Stimulated activated CD8-positive, alpha-beta memory T cell treated with anti-CD3 and anti-CD28 coated beads, Interleukin-12 subunit alpha, Interleukin-12 subunit beta, amount 100 ng/mL, for 24 hours (primary cell): ENCODE results near the gene ITPRIPL2.
A peak's percentile ranks its signal among the peaks of the same experiment; 100 is the strongest.

Experiments
- DNase-seq: peaks from one replicate; pipeline ENCODE4 v3.0.0-alpha.2; 2020; ENCODE audit errors: extremely low read depth

The ITPRIPL2 gene

DNA sequence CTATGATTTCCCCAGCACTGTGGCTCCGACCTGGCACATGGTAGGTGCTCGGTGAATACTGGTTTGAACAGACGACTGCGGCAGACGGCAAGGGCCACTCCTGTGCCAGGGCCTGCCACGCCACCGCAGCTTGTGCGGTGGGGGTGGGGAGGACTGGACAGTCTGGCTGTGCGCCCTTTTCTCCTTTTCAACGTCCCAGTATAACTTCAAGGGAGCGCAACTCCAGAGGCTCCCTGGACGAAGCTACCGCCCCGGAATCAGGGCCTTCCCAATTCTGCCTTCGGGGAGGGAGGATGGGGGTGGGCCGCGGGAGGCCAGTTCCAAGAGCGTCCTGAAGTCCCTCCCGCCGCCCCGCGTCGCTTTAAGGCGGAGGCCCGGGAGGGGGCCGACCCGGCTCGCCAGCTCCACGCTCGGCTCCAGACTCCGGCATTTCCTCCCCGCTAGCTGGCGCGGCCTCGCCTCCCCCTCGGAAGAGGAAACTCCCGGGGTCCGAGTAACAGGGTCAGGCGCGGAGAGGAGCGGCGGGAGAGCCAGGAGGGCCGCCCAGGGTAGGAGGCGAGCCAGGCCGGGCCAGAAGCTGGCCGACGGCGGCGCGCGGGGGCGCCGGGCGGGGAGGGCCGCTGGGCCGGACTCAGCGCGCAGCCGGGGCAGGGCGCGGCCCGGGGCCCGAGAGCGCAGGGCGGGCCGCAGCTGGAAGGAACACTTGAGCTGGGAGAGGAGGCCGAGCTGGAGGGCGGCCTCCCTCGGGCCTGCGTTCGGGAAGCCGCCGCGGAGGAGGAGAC, at the start of gene ITPRIPL2:
Gene ITPRIPL2 (plus strand): TSS at position 388 of the 782 bp plus-strand sequence. CDS start 498 bp downstream, outside the sequence.
- no peak for DNase-seq

- DNase-seq: no peak
These were observed 46.8 kb upstream of the ITPRIPL2 start for GRCh38 chr16:19066988-19067348.

DNA sequence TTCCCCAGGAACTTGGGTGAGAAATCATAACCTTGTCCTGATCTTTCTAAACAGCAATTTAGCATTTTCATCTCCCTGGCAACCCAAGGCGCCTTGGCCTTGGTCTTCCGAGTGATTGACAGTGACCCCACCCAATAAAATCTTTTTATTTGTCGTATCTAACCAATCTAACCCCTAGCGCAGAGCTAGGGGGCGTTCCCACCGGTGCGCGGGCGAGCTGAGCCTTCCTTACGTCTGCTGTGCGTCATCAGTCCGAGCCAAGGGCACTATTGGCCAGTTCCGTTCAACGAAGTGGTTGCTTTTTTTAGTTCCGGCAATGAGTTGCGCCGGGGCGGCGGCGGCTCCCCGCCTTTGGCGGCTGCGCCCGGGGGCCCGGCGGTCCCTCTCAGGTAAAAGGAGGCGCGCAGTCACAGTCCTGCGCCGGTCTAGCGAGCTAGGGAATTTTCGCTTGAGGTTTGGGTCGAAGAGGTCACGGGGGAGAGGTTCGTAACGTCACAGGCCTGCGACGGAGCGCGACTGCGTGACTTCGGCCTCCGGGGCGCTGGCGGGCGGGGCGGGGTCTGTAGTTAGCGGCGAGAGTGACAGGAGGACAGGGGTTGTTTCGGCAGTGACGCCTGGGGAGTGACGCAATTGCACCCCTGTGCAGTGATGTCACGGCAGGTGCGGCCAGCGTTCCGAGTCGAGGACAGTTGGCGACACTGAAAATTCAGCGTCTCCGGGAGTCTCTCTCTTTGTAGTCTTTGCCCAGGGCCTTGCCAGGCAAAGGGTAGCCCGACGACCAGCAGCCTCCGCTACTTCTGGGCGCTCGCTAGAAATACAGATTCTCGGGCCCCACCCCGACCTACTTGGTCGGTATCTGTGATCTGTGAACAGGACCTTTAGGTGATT, 46.2 kb upstream of the ITPRIPL2 start, which contains the start of gene COQ7:
Gene COQ7 (plus strand): TSS at position 266 of the 888 bp plus-strand sequence. CDS start 51 bp downstream, at position 317.
- DNase-seq: peak; percentile 94

GRCh38 chr16:19068237-19068815, 45.4 kb upstream of the ITPRIPL2 start:
- DNase-seq: no peak

- no peak for DNase-seq
These were observed 41.7 kb upstream of the ITPRIPL2 start for GRCh38 chr16:19071811-19072777.

DNA sequence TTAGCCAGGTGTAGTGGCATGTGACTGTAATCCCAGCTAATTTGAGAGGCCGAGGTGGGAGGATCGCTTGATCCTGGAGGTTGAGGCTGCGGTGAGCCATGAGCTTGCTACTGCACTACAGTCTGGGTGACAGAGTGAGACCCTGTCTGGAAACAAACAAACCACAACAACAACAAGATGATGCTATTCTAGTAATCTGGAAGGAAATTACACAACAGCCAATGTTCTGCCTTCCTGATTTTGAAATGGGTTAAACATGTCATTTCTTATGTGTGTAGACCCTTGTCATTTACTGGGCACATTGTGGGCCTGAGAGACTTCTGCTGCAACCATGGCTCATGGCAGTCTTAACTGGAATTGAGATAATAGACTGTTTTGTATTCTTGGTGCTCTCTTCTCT, 40.4 kb upstream of the ITPRIPL2 start:
- DNase-seq: no peak

- DNase-seq: no peak
These were observed 39.9 kb upstream of the ITPRIPL2 start for GRCh38 chr16:19073863-19074262.

DNA sequence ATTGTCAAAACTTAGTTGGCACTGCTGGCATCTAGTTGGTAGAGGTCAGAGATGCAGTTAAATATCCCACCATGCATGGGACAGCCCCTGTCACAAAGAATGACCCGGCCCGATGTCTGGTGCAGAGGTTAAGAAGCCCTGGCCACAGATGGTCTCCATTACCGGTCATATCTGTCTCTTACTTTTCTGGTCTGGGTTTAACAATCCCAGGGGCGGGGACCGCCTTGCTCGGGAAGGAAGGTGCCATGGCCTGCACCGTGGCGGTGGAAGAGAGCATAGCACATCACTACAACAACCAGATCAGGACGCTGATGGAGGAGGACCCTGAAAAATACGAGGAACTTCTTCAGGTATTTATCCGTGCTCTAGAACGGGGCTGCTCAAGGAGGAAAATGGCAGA, 38.3 kb upstream of the ITPRIPL2 start:
- no peak for DNase-seq

DNA sequence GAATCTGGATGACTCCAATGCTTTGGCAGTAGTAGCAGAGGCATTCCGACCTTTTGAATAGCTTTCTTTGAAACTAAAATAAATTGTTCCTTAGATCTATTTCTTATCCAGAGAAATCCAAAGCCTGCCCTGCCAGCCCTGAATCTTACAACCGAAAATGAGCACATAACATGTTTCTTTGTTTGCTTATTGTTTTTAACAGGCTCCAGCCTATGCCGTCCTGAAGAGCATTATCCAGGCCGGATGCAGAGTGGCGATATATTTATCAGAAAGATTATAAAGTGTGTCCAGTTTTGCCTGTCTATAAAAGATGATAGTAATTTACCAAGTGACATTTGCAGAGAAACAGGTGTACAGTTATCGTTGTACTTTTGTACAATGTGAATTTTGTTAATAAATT, 35.9 kb upstream of the ITPRIPL2 start:
- no peak for DNase-seq

DNA sequence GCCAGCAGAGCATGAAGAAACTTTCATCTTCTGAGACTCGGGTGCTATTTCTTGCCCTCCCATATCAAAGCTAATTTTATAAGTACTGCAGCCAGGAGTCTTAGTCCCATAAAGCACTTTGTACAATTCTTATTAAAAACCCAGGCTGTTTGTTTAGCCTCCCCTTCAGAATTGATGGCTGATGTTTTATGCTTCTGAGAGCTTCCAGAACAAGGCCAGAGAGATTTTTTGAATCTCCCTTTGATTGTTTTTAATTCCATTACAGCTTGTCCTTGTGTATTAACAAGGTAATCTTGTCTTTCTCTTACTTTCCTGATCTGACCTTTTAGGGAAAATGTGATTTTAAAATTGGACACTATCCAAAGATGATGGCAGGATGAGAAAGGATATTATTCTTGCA, 30.1 kb upstream of the ITPRIPL2 start:
- no peak for DNase-seq

GRCh38 chr16:19084139-19084538, 29.6 kb upstream of the ITPRIPL2 start:
- DNase-seq: no peak

DNA sequence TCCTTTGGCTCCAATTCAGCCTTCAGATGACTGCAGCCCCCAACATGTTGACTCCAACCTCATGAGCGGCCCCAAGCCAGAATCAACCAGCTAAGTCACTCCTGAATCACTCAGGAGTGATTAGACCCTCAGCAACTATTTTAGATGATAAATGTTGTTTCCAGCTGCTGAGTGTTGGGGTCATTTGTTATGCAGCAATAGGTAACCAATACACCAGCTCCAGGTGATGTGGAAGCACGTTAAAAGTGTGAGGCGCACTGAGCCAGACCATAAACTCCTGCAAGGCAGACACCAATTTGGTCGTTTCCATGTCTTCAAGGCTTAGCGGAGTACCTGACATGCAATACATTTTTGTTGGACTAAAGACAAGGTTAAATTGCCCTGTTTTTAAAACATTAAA, 28.9 kb upstream of the ITPRIPL2 start:
- DNase-seq: no peak

- DNase-seq: no peak
These were observed 28.0 kb upstream of the ITPRIPL2 start for GRCh38 chr16:19085679-19086200.

DNA sequence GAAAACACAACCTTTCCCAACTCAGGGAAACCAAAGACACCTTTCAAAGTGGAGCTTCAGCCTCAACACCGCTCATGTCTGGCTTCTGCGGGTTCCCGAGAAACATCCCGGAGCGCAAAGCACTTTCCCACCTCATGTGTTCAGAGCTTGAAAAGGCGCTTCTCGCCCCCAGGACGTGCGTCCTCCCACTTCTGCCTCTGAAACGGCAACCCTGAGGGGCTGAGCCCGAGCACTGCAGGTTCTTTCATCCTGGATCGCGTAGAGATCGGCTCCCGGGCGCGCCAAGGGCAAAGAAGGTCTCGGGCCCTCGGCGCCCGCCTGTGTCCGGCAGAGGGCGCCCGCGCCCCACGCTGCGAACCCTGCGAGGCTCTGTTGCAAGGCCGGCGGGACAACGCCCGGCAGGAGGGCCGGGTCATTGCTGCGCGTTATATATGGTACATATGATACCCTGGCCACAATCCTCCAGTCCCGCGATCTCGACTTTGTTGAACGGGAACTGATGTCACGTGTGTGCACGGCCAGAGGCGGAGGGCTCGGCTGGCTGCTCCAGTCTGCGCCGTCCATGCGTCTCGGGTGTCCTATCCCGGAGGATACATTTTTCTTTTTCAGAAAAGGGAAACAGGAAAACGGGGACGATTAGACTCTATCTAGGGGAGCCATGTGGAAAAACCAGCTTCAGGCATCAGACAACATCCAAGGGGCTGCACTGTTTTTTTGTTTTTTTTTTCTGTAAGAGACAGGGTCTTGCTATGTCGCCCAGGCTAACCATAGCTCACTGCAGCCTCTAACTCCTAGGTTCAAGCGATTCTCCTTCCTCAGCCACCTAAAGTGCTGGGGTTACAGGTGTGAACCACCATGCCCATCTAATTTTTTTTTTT, 27.2 kb upstream of the ITPRIPL2 start:
- DNase-seq: peak; percentile 31

- DNase-seq: no peak
These were observed 25.3 kb upstream of the ITPRIPL2 start for GRCh38 chr16:19088341-19088916.

- no peak for DNase-seq
These were observed 24.3 kb upstream of the ITPRIPL2 start for GRCh38 chr16:19089410-19089955.

GRCh38 chr16:19090916-19091315, 22.8 kb upstream of the ITPRIPL2 start:
- DNase-seq: no peak

DNA sequence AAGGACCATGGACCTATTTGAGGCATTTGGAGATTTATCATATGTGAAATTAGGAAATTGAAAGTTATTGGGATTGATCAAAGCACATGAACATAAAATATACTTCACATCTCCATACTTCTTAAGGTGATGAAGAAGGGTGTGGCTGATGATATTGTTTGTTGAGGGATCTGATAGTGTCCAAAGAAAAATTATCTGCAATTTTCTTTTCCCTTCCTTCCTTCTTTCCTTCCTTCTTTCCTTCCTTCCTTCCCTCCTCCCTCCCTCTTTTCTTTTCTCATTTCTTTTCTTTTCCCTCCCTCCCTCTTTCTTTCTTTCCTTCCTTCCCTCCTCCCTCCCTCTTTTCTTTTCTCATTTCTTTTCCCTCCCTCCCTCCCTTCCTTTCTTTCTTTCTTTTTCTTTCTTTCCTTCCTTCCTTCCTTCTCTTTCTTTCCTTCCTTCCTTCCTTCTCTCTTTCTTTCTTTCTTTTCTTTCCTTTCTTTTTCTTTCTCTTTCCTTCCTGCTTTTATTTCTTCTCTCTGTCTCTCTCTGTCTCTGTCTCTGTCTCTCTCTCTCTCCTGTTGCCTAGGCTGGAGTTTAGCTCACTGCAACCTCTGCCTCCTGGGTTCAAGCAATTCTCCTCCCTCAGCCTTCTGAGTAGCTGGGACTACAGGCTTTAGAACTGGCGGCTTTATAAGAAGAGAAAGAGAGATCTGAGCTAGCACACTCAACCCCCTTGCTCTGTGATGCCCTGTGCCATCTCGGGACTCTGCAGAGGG, 20.9 kb upstream of the ITPRIPL2 start:
- no peak for DNase-seq
